Measurements from ENCODE around the gene HOOK2. TPM values are rescaled to one million over a fixed set of nuclear protein-coding genes. Genes with fewer than 3 reads are reported as not detected.

The HOOK2 gene
- total and polyA plus RNA-seq, 2 of the 13 experiments (the other 11 are each of a cell fraction or from before 2014, with no cell fraction given): 9.2 to 12.9 TPM

GRCh38 chr19:12736995-12737834 lies 38.1 kb downstream of the HOOK2 start, which contains the start of gene GET3 (continued):
- TF ChIP-seq AFF4 (CRISPR knock-in tag; IDR thresholded peaks at IDR 0.05) (no peak), HES4 (CRISPR knock-in tag; IDR thresholded peaks at IDR 0.05; ENCODE audit: borderline replicate concordance) (no peak), ZNF431 (CRISPR knock-in tag; IDR thresholded peaks at IDR 0.05; ENCODE audit: borderline replicate concordance, low read depth) (no peak), EHMT2 (IDR thresholded peaks at IDR 0.05; ENCODE audit: borderline replicate concordance, low read depth, low read length) (no peak), RCOR2 (CRISPR knock-in tag; IDR thresholded peaks at IDR 0.05) (no peak), AKNA (CRISPR knock-in tag; IDR thresholded peaks at IDR 0.05; ENCODE audit: borderline replicate concordance) (no peak), BHLHE40 (IDR thresholded peaks at IDR 0.05; ENCODE audit: low read length) (peak; percentile 95), ATF4 (CRISPR knock-in tag; IDR thresholded peaks at IDR 0.05) (no peak), ZNF20 (CRISPR knock-in tag; IDR thresholded peaks at IDR 0.05) (no peak), HDAC2 (CRISPR knock-in tag; IDR thresholded peaks at IDR 0.05) (peak; percentile 83), ZNF607 (CRISPR knock-in tag; IDR thresholded peaks at IDR 0.05; ENCODE audit: borderline replicate concordance) (no peak), FOXK2 (IDR thresholded peaks at IDR 0.05) (peak; percentile 96), ZNF329 (CRISPR knock-in tag; IDR thresholded peaks at IDR 0.05; ENCODE audit: low read depth) (no peak), SP2 (CRISPR knock-in tag; IDR thresholded peaks at IDR 0.05) (peak; percentile 94), E2F1 (CRISPR knock-in tag; IDR thresholded peaks at IDR 0.05) (0 out of 2 replicates have a peak, but pooled peaks have one; percentile 46)

All from HepG2 (cell line).